OCI-LY1 (cell line): ENCODE results near the gene MYEOV.

Source experiments
- H2AFZ ChIP-seq: fragments of 200-600 bp; sonication (generic), shearing (Covaris generic); 2 replicates; pipeline ENCODE4 v1.6.0; 2014; ENCODE audit warnings: antibody characterized with exemption, mild to moderate bottlenecking, low read length
- H3F3A ChIP-seq: fragments of 200-600 bp; sonication (generic), shearing (Covaris generic); 2 replicates; pipeline ENCODE4 v1.6.0; 2014; ENCODE audit warnings: mild to moderate bottlenecking, antibody characterized with exemption, low read length, moderate library complexity; ENCODE audit not compliant: insufficient read depth
- H3K27ac ChIP-seq: fragments of 200-600 bp; sonication (generic); 2 replicates; pipeline ENCODE4 v1.5.1; 2014; ENCODE audit warnings: low read length, mixed run types, mild to moderate bottlenecking, low read depth; ENCODE audit not compliant: poor library complexity, severe bottlenecking
- H3K27me3 ChIP-seq: fragments of 200-600 bp; sonication (generic); 2 replicates; pipeline ENCODE4 v1.6.0; 2014; ENCODE audit warnings: antibody characterized with exemption, mild to moderate bottlenecking, low read length, moderate library complexity; ENCODE audit not compliant: insufficient read depth
- H3K36me3 ChIP-seq: fragments of 200-600 bp; sonication (generic); 2 replicates; pipeline ENCODE4 v1.6.1; 2014; ENCODE audit warnings: mild to moderate bottlenecking, antibody characterized with exemption, low read length, moderate library complexity, mixed read lengths; ENCODE audit not compliant: insufficient read depth
- H3K4me1 ChIP-seq: fragments of 200-600 bp; sonication (generic); 2 replicates; pipeline ENCODE4 v1.5.1; 2014; ENCODE audit warnings: mild to moderate bottlenecking, low read length, moderate library complexity; ENCODE audit not compliant: insufficient read depth, severe bottlenecking
- H3K4me2 ChIP-seq: fragments of 200-600 bp; sonication (generic), shearing (Covaris generic); 2 replicates; pipeline ENCODE4 v1.6.1; 2014; ENCODE audit warnings: low read length
- H3K4me3 ChIP-seq: fragments of 200-600 bp; sonication (generic); 2 replicates; pipeline ENCODE4 v1.5.1; 2014; ENCODE audit warnings: low read length, low read depth, mild to moderate bottlenecking, mixed read lengths; ENCODE audit not compliant: poor library complexity, severe bottlenecking
- H3K79me2 ChIP-seq: fragments of 200-600 bp; shearing (Covaris generic); 2 replicates; pipeline ENCODE4 v1.6.1; 2016; ENCODE audit warnings: mixed run types, low read length, mixed read lengths; ENCODE audit not compliant: insufficient read depth
- H3K9ac ChIP-seq: fragments of 200-600 bp; sonication (generic), shearing (Covaris generic); 2 replicates; pipeline ENCODE4 v1.6.1; 2014; ENCODE audit warnings: mild to moderate bottlenecking, low read length, mixed read lengths
- H3K9me2 ChIP-seq: fragments of 200-600 bp; sonication (generic), shearing (Covaris generic); 2 replicates; pipeline ENCODE4 v1.6.1; 2014; ENCODE audit warnings: low read depth, mild to moderate bottlenecking, low read length, mixed read lengths
- H3K9me3 ChIP-seq: fragments of 200-600 bp; shearing (Covaris generic); 2 replicates; pipeline ENCODE4 v1.6.1; 2014; ENCODE audit warnings: low read length, mixed read lengths
- H4K20me1 ChIP-seq: fragments of 200-600 bp; sonication (generic), shearing (Covaris generic); 2 replicates; pipeline ENCODE4 v1.6.0; 2016; ENCODE audit warnings: mild to moderate bottlenecking, low read length; ENCODE audit not compliant: insufficient read depth
- CTCF ChIP-seq: fragments of 200-600 bp; sonication (generic), shearing (Covaris generic); IDR thresholded peaks from 2 replicates; pipeline ENCODE4 v1.5.1; 2017; ENCODE audit warnings: mild to moderate bottlenecking, antibody characterized with exemption, low read length, moderate library complexity, mixed read lengths
- EZH2 ChIP-seq: fragments of 200-600 bp; sonication (generic), shearing (Covaris generic); IDR thresholded peaks from 2 replicates; pipeline ENCODE4 v1.8.0; 2017; ENCODE audit warnings: borderline replicate concordance, mixed run types, mild to moderate bottlenecking, antibody characterized with exemption, low read length, moderate library complexity, mixed read lengths

MYEOV gene

GRCh38 chr11:69307421-69307820 is 13.5 kb downstream of the MYEOV start:
- TF ChIP-seq EZH2: no peak
- TF ChIP-seq CTCF: no peak
- H3K4me2 ChIP-seq: no peak overlapping the region
- H3K79me2 ChIP-seq: no peaks in the 10 kb centered on the region
- no peaks in the 10 kb centered on the region for H3K9me2 ChIP-seq
- no peaks in the 10 kb centered on the region for H3F3A ChIP-seq
- H4K20me1 ChIP-seq: no peaks in the 10 kb centered on the region
- peaks cover 7% of the 10 kb centered on the region; the same call in 1 of the 2 replicates for H3K27me3 ChIP-seq
- H3K4me1 ChIP-seq: no peaks in the 10 kb centered on the region
- H3K27ac ChIP-seq: no peak overlapping the region
- H2AFZ ChIP-seq: no peak overlapping the region
- no peak overlapping the region for H3K9ac ChIP-seq
- H3K9me3 ChIP-seq: no peaks in the 10 kb centered on the region
- H3K4me3 ChIP-seq: no peak overlapping the region
- H3K36me3 ChIP-seq: no peaks in the 10 kb centered on the region

- H3K4me2 ChIP-seq: no peak overlapping the region
- H3K4me1 ChIP-seq: no peaks in the 10 kb centered on the region
- no peak overlapping the region for H2AFZ ChIP-seq
- H3K4me3 ChIP-seq: no peak overlapping the region
- no peaks in the 10 kb centered on the region for H4K20me1 ChIP-seq
- no peak overlapping the region for H3K9ac ChIP-seq
- TF ChIP-seq CTCF (no peak), EZH2 (no peak)
- H3K36me3 ChIP-seq: no peaks in the 10 kb centered on the region
- H3K9me3 ChIP-seq: no peaks in the 10 kb centered on the region
- H3K79me2 ChIP-seq: no peaks in the 10 kb centered on the region
- no peaks in the 10 kb centered on the region for H3K9me2 ChIP-seq
- no peak overlapping the region for H3K27ac ChIP-seq
- peaks cover 7% of the 10 kb centered on the region; the same call in 1 of the 2 replicates for H3K27me3 ChIP-seq
- no peaks in the 10 kb centered on the region for H3F3A ChIP-seq
Measured at GRCh38 chr11:69307871-69308431, 14.0 kb downstream of the MYEOV start.

GRCh38 chr11:69308491-69308911 is 14.5 kb downstream of the MYEOV start:
- H3K27me3 ChIP-seq: peaks cover 7% of the 10 kb centered on the region; the same call in 1 of the 2 replicates
- no peaks in the 10 kb centered on the region for H3K79me2 ChIP-seq
- no peak overlapping the region for H3K4me2 ChIP-seq
- H3K9me2 ChIP-seq: no peaks in the 10 kb centered on the region
- no peak overlapping the region for H3K4me3 ChIP-seq
- TF ChIP-seq EZH2 (no peak), CTCF (no peak)
- no peak overlapping the region for H3K9ac ChIP-seq
- H3K9me3 ChIP-seq: no peaks in the 10 kb centered on the region
- no peaks in the 10 kb centered on the region for H3K4me1 ChIP-seq
- no peak overlapping the region for H3K27ac ChIP-seq
- H3K36me3 ChIP-seq: no peaks in the 10 kb centered on the region
- no peaks in the 10 kb centered on the region for H4K20me1 ChIP-seq
- H2AFZ ChIP-seq: no peak overlapping the region
- no peaks in the 10 kb centered on the region for H3F3A ChIP-seq
